Activated naive CD4-positive, alpha-beta T cell treated with anti-CD3 and anti-CD28 coated beads, Interleukin-2, amount 50 U/mL, for 24 hours (primary cell): Measurements from ENCODE around the gene KCNQ1OT1.

ENCODE experiments used
- H3K27ac Mint-ChIP-seq: one replicate; pipeline ENCODE4 v1.8.0; 2021; ENCODE audit warnings: mild to moderate bottlenecking, mixed read lengths
- H3K27me3 Mint-ChIP-seq: one replicate; pipeline ENCODE4 v1.8.0; 2021; ENCODE audit warnings: mixed read lengths
- H3K36me3 Mint-ChIP-seq: one replicate; pipeline ENCODE4 v1.8.0; 2021; ENCODE audit warnings: mixed read lengths
- H3K4me1 Mint-ChIP-seq: one replicate; pipeline ENCODE4 v1.8.0; 2021; ENCODE audit warnings: mixed read lengths
- H3K4me3 Mint-ChIP-seq: one replicate; pipeline ENCODE4 v1.8.0; 2021; ENCODE audit warnings: mild to moderate bottlenecking, mixed read lengths
- H3K9me3 Mint-ChIP-seq: one replicate; pipeline ENCODE4 v1.8.0; 2021; ENCODE audit warnings: mixed read lengths

The KCNQ1OT1 gene

DNA sequence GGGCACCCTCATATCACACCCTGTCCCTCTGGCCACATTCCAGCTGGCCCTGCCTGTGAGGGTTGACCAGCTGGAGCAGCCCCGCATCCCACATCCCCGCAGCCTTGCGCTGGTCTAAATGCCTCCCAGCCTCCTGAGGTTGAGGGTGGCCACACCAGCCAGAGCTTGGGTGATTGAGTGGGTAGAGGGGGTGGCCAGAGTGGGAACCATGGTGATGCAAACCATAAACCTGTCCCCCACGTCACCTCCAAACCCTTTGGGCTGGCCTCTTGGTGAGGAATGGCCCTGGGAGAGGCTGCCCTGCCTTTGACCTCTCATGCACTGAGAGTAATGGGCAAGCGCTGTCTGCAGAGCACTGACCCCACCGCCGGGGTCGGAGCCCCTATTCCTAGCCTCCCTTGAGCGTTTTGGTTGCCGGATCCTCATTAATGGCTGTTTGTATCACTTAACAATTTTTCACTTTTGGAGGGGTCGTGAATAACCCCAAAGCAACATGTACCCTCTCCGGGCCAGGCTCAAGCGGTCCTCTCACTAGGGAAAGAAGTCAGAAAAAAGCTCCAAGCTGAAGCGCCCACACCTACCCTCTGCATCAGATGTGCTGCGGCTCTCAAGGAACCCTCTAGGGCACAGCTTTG lies 16.0 kb upstream of the KCNQ1OT1 start:
- H3K27ac Mint-ChIP-seq = no peak overlapping the region
- no peaks in the 10 kb centered on the region for H3K9me3 Mint-ChIP-seq
- H3K36me3 Mint-ChIP-seq = no peaks in the 10 kb centered on the region
- no peaks in the 10 kb centered on the region for H3K4me1 Mint-ChIP-seq
- no peaks in the 10 kb centered on the region for H3K27me3 Mint-ChIP-seq
- H3K4me3 Mint-ChIP-seq = no peak overlapping the region

DNA sequence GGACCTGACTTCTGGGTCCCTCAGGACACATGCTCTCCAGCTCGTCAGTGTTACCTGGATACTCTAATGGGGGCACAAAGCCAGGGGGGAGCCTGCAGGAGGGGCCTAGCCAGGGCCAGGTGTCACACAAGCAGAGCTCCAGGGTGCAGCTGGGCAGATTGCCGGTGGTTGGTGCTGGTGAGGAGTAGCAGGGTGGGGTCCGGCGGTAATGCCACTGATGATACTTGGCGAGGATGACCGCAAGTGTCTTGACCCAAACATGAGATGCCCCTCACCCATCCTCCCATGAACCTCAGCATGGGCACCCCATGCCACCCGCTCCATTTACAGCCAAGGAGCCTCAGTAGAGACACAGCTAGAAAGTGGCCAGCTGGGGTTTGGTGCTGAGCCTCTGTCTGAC lies 15.1 kb upstream of the KCNQ1OT1 start:
- Mint-ChIP-seq H3K9me3 (no peaks in the 10 kb centered on the region), H3K36me3 (peaks cover 3% of the 10 kb centered on the region)

DNA sequence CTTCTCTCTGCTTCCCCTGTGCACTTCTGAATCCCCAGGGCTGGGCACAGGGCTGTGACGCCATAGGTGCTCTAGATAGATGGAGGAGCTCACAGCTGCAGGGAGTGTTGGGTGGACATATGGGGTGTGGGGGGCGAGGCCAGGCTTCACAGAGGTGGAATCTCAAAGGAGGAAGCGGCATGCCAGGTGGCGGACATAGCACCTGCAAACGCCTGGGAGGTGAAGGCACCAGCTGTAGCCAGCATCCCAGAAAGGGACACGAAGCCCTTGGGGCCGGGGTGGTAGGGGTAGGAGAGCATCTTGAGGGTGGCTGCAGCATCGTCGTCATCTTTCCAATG lies 14.6 kb upstream of the KCNQ1OT1 start:
- Mint-ChIP-seq H3K9me3 (no peaks in the 10 kb centered on the region), H3K27me3 (no peaks in the 10 kb centered on the region), H3K4me1 (no peaks in the 10 kb centered on the region), H3K27ac (no peak overlapping the region), H3K36me3 (peaks cover 7% of the 10 kb centered on the region), H3K4me3 (no peak overlapping the region)

More for the DNA sequence above, 15.1 kb upstream of the KCNQ1OT1 start:
- H3K4me1 Mint-ChIP-seq = no peaks in the 10 kb centered on the region
- H3K4me3 Mint-ChIP-seq = no peak overlapping the region
- H3K27ac Mint-ChIP-seq = no peak overlapping the region
- no peaks in the 10 kb centered on the region for H3K27me3 Mint-ChIP-seq

DNA sequence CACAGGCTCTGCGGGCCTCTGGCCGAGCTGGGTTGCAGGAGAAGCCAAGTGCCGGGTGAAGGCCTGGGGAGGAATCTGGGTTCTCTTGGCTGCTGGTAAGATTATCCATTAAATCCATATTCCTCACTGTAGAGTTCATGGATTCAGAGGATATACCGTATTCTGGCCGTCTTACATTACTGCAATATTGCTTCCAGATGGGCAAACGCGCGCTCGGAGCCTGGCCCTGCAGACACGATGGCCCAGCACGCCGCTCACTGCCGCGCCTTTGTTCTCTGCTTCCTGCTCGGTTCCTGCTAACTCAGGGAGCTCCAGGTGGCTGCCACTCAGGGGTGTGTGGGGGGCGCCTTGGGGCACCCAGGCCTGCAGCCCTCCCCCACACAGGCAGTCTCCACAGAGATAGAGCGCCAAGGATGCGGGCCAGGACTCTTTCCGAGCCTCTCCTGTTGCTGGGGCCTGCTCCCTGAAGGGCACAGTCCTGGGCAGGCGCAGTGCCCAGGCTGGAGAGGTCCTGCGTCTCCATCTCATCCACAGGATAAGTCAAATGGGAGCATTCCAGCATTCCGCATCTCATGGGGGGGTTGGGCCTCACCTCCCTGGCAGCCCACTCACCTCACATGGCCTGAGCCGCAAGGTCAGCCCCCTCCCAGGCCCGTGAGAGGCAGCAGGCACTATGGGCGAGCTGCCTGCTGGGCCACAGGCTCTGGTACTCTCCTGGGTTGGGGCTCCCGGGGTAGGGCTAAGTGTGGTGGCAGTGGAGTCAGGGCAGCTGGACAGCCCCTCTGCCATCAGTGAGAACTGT lies 14.1 kb upstream of the KCNQ1OT1 start:
- Mint-ChIP-seq H3K27me3 (no peaks in the 10 kb centered on the region), H3K27ac (no peak overlapping the region), H3K9me3 (no peaks in the 10 kb centered on the region), H3K4me1 (no peaks in the 10 kb centered on the region), H3K4me3 (no peak overlapping the region), H3K36me3 (peaks cover 7% of the 10 kb centered on the region)

DNA sequence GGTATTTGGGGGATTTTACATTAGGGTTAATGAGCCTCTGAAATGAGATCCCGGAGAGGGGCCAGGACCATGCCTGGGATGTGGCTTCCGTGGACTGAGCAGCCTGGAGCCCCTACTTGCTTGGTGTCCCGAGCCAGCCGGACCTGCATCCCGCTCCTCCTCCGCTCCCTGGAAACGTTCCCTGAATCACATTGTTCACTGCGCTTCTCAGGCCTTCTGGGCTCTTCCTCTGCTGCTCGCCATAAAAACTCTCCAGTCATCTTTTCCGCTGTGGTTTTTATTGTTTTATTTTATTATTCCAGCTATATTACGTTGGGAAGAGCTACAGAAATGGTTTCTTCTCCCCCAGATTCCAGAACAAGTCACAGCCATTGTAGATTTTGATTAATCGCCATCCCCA lies 13.3 kb upstream of the KCNQ1OT1 start:
- Mint-ChIP-seq H3K4me3 (no peak overlapping the region), H3K4me1 (no peaks in the 10 kb centered on the region), H3K36me3 (peaks cover 9% of the 10 kb centered on the region), H3K9me3 (no peaks in the 10 kb centered on the region), H3K27ac (no peak overlapping the region), H3K27me3 (no peaks in the 10 kb centered on the region)

DNA sequence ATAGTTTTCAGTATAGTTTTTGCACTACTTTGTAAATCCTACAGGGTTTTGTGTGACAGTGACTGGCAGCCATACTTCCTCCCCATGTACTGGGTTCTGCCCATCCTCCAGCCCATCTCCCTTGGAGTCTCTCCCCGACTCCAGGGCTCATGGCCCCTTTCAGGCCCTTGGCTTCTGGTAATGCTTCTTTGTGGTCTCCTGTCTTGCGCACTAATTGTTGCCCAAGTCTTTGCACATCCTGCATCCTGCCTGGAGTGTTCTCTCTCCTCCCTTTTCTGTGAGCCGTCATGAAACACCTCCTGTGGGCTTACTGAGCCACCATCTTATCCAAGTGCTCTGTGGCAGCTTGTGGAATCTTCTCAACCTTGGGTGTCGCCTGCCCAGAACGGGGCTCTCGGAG lies 11.4 kb upstream of the KCNQ1OT1 start:
- H3K36me3 Mint-ChIP-seq = peaks cover 10% of the 10 kb centered on the region
- no peak overlapping the region for H3K4me3 Mint-ChIP-seq
- no peaks in the 10 kb centered on the region for H3K4me1 Mint-ChIP-seq
- no peak overlapping the region for H3K27ac Mint-ChIP-seq
- H3K9me3 Mint-ChIP-seq = no peaks in the 10 kb centered on the region
- H3K27me3 Mint-ChIP-seq = no peaks in the 10 kb centered on the region

DNA sequence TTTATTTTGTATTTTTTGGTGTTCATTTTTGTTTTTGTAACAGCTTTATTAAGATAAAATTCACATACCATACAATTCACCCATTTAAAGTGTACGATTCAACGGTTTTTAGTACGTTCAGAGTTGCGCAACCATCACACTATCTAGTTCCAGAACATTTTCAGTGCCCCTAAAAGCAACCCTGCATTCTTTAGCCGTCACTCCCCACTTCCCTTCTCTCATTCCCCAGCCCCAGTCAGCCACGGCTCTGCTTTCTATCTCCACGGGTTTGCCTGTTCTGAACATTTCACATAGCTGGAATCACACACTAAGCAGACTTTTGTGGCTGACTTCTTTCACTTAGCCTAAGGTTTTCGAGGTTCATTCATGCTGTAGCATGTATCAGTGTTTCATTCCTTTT lies 9.6 kb upstream of the KCNQ1OT1 start:
- Mint-ChIP-seq H3K27me3 (no peaks in the 10 kb centered on the region), H3K4me1 (no peaks in the 10 kb centered on the region), H3K27ac (no peak overlapping the region), H3K36me3 (peaks cover 11% of the 10 kb centered on the region), H3K4me3 (no peak overlapping the region), H3K9me3 (no peaks in the 10 kb centered on the region)

DNA sequence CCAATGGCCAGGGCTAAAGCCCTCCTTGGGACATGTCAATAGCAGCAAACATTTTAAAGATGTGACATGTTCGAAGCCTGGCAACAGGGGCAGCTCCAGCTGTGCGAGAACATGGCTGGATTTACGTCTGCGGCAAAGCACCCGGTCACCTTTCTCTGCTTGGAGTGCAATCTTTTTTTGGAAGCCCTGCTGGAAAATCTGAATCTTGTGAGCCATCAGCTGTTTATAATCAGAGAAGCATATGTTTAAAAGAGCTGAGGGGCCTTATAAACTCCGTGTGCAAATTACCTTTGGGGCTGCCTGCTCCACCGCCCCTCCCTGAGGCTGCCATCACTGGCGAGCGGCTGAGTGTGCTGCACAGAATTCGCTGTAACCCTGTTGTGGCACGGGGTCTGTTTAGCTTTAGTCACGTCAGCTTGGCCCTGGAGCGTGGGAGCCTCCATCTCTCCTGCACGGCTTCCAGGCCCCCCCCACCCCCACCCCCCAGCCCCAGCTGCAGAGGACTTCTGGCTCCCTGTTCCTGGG lies 9.0 kb upstream of the KCNQ1OT1 start:
- H3K27me3 Mint-ChIP-seq = no peaks in the 10 kb centered on the region

DNA sequence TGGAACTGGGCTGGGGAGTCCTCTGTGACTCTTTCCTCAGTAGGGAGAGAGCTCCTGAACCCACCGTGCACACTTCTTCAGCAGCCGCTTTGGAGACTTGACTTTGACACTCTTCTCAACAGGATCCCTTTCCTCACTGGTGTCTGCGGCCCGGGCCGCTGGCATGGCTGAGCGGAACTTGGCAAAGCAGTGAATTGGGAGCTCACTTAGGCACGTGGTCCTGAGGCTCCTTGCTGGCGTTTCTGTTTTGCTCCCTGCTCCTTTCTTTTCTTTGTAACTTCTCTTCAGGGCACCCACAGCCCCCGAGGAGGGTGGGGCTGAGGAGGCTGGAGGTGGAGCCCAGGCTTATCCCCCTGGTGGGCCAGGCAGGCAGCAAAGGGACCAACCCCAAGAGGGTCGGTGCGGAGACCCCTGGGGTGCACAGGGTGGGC lies 8.4 kb upstream of the KCNQ1OT1 start:
- Mint-ChIP-seq H3K36me3 (peaks cover 13% of the 10 kb centered on the region), H3K4me3 (no peak overlapping the region), H3K4me1 (no peaks in the 10 kb centered on the region), H3K9me3 (no peaks in the 10 kb centered on the region), H3K27ac (no peak overlapping the region), H3K27me3 (no peaks in the 10 kb centered on the region)

More for the DNA sequence above, 9.0 kb upstream of the KCNQ1OT1 start:
- Mint-ChIP-seq H3K4me1 (no peaks in the 10 kb centered on the region), H3K9me3 (no peaks in the 10 kb centered on the region), H3K27ac (no peak overlapping the region), H3K36me3 (peaks cover 13% of the 10 kb centered on the region), H3K4me3 (no peak overlapping the region)

DNA sequence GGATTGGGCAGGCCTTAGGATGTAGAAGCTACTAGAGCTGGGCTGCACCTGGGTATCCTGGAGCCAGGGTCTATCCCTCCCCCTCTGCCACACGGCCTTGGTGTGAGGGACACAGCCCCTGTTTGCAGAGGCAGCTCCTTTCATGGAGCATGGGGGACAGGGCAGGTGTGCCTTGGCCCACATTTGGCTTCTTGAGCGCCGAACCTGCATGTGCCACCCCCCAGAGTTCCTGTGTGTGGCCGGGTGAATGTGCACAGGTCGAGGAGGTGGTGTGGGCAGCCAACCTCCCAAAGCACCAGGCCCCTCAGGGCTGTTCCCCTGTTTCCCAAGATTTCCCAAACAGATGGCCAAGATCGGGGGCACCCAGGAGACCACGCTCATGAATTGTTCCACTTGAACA lies 7.9 kb upstream of the KCNQ1OT1 start:
- no peaks in the 10 kb centered on the region for H3K27me3 Mint-ChIP-seq
- H3K9me3 Mint-ChIP-seq = no peaks in the 10 kb centered on the region
- H3K36me3 Mint-ChIP-seq = peaks cover 13% of the 10 kb centered on the region
- H3K4me1 Mint-ChIP-seq = no peaks in the 10 kb centered on the region
- no peak overlapping the region for H3K27ac Mint-ChIP-seq
- no peak overlapping the region for H3K4me3 Mint-ChIP-seq

DNA sequence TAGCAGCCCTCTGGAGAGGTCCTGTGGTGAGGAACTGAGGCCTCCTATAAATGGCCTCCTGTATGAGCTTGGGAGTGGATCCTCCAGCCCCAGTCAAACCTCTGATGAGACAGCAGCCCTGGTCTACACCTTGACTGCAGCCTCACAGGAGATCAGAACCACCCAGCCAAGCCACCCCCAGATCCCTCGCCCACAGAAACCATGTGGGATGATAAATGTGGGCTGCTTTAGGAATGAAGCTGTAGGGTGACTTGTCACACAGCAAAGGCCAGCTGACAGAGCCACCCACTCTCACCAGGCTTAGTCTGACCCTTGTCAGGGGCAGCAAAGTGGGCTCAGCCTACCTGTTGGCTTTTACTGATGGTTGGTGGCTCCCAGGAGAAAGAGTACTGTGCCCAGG lies 6.5 kb upstream of the KCNQ1OT1 start:
- no peaks in the 10 kb centered on the region for H3K4me1 Mint-ChIP-seq
- H3K9me3 Mint-ChIP-seq = no peaks in the 10 kb centered on the region
- peaks cover 13% of the 10 kb centered on the region for H3K36me3 Mint-ChIP-seq
- no peak overlapping the region for H3K4me3 Mint-ChIP-seq
- H3K27ac Mint-ChIP-seq = no peak overlapping the region
- H3K27me3 Mint-ChIP-seq = no peaks in the 10 kb centered on the region

DNA sequence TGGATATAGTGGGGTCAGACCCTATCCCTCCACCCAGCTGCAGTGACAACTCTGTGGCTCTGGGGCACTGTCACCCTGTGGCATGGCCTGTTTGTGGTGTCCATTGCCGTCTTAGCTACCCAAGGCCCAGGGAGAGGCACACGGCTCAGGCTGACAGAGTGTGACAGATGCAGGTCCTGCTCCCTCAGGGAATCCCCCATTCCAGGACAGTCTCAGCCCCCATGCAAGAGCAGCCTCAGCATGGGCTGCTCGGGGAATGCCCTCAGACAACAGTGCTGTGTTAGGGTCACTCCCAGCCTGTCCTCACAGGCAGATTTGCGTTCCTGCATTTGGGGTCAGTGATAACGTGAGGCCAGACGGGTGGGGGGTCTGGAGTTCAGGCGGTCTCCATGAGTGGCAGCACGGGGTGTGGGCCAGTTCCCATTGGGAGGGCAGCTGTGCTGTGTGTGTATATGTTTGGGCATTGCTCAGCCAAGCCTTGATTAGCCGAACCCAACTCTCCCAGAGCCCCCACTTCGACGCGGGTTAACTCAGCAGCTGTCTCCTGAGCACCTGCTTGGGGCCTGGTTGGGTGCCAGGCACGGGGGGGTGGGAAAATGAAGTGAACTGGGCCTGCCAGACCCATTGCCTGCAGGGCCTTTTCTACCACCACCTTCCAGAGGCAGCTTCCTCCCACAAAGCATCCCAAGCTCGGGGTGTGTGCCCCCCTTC lies 5.3 kb upstream of the KCNQ1OT1 start:
- no peaks in the 10 kb centered on the region for H3K9me3 Mint-ChIP-seq
- H3K4me3 Mint-ChIP-seq = no peak overlapping the region
- no peaks in the 10 kb centered on the region for H3K27me3 Mint-ChIP-seq
- H3K36me3 Mint-ChIP-seq = peaks cover 11% of the 10 kb centered on the region
- no peak overlapping the region for H3K27ac Mint-ChIP-seq
- no peaks in the 10 kb centered on the region for H3K4me1 Mint-ChIP-seq

DNA sequence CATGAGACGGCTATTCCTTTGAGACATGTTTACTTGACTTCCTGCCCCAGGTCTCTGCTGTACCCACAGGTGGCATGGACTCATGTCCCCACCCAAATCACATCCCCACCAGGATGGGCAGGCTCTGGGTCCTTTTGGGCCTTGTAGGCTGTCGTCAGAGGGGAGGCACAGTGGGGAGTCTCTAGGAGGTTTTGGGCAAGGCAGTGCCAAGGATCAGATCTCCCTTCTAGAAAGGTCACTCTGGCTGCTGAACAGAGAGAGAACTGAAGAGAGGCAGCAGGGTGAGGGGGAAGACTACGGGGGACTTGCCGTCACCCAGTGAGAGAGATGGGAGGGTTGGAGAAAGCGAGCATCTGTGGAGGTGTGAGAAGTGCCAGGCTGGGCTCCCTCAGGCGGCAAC lies 4.6 kb upstream of the KCNQ1OT1 start:
- no peak overlapping the region for H3K4me3 Mint-ChIP-seq
- H3K36me3 Mint-ChIP-seq = peaks cover 6% of the 10 kb centered on the region
- H3K27ac Mint-ChIP-seq = no peak overlapping the region
- no peaks in the 10 kb centered on the region for H3K9me3 Mint-ChIP-seq
- no peaks in the 10 kb centered on the region for H3K4me1 Mint-ChIP-seq
- H3K27me3 Mint-ChIP-seq = no peaks in the 10 kb centered on the region

DNA sequence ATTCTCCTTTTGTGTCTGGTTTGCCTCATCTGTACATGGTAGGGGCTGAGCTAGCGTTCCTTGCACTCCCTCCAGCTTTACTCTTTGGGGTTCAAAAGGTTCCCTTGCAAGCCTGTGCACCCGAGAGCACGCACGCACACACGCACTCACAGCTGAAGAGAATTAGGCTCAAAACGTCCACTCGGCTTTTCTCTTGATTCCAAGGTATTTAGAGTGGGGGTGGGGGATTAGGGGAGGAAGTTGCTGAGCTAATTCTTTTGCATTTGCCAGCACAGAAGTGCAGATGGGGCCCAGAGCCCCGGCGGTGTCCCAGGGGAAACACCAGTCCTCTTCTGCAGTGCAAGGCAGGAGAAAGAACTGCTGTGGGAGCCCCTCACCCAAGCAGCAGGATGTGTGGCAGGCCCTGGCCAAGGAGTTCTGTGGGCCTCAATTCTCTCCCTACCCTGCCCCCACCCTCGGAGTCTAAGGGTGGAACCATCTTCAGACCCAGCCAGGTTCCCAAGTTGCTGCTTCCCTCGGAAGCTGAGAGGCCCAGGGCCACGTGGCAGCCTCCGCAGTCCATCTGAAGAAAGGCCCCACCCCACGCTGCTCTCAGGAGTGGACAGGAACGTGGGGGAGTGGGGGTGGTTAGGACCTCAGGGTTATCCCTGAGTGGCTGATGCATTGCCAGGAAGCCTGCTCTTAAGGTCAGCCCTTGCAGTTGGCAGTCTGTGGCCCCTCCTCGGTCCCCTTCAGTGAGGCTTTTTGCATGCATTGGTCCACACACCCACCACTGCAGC lies 3.8 kb upstream of the KCNQ1OT1 start:
- no peak overlapping the region for H3K27ac Mint-ChIP-seq
- H3K4me3 Mint-ChIP-seq = no peak overlapping the region
- H3K4me1 Mint-ChIP-seq = peaks cover 5% of the 10 kb centered on the region
- H3K27me3 Mint-ChIP-seq = no peaks in the 10 kb centered on the region
- no peaks in the 10 kb centered on the region for H3K9me3 Mint-ChIP-seq
- peaks cover 8% of the 10 kb centered on the region for H3K36me3 Mint-ChIP-seq

DNA sequence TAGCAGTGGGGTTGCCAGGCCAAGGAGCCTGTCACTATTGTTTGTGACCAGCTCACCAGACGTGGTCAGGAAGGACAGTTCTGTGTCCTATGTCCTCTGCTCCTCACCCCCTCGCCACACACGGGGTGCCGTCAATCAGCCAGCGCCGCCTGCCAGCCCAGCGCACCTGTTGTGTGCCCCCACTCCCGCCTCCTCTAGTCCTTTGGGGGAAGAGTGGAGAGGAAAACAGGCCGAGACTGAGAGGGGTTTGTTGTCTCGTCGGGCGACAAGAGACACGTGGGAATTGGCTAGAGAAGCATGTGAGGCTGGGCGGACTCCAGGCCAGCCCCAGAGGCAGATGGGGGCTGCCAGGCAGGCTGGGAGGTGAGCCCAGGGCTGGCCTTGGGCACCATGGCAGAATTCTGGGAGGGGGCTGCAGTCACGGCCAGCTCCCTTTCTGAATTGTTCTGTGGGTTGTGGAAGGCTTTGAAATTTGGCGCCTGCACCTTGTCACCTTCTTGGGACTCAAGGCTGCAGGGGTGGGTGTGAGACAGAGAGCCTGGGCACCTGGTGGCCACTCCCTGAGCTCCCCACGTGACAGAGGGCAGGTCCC lies 3.1 kb upstream of the KCNQ1OT1 start:
- Mint-ChIP-seq H3K27ac (no peak overlapping the region), H3K36me3 (peaks cover 8% of the 10 kb centered on the region), H3K27me3 (no peaks in the 10 kb centered on the region), H3K9me3 (no peaks in the 10 kb centered on the region), H3K4me1 (peaks cover 9% of the 10 kb centered on the region), H3K4me3 (no peak overlapping the region)
